ENCODE measurements around the gene CHRNA9. TPM values are rescaled to one million over a fixed set of nuclear protein-coding genes. Genes with fewer than 3 reads are reported as not detected.

CHRNA9 gene
- total and polyA plus RNA-seq, 2 experiments from 2014 or later, result 0.50 to 1.6 TPM

DNA sequence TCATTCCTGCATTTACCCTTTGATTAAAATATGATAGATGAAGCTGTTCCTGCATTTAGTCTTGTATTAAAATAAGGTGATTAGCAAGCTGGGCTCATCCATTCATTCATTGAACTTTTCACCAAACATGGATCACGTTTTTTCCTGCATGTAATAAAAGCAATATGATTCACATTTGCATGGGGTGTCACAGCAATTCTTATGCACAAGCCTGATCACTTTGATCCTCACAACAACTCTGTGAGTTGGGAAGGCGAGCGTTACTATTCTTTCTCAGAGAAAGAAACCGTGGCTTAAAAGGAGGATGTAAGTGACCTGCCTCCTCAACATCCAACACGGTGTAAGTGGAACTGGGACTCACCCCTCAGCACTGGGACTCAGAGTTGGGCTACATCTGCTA is 20.0 kb downstream of the CHRNA9 start:
- Histone ChIP-seq H4K20me1 (ENCODE audit: insufficient read depth, poor library complexity, severe bottlenecking) (no peaks in the 10 kb centered on the region), H3K9me2 (replicated peaks; ENCODE audit: insufficient read depth) (no peaks in the 10 kb centered on the region), H2AFZ (no peak overlapping the region), H3K79me2 (no peaks in the 10 kb centered on the region), H3K4me1 (ENCODE audit: insufficient read depth) (no peaks in the 10 kb centered on the region), H3K4me3 (no peak overlapping the region), H3K9me3 (ENCODE audit: low read depth) (no peaks in the 10 kb centered on the region), H3K27me3 (no peaks in the 10 kb centered on the region), H3K27ac (no peak overlapping the region), H3K36me3 (replicated peaks; ENCODE audit: insufficient read depth, low read depth) (no peaks in the 10 kb centered on the region), H3K4me2 (no peak overlapping the region)
- TF ChIP-seq EZH2phosphoT487 (IDR thresholded peaks at IDR 0.05; ENCODE audit: low read depth, severe bottlenecking, unreplicated experiment) (no peak), EZH2 (IDR thresholded peaks at IDR 0.05; ENCODE audit: borderline replicate concordance) (no peak)
- TF ChIP-seq, protein P1, sequence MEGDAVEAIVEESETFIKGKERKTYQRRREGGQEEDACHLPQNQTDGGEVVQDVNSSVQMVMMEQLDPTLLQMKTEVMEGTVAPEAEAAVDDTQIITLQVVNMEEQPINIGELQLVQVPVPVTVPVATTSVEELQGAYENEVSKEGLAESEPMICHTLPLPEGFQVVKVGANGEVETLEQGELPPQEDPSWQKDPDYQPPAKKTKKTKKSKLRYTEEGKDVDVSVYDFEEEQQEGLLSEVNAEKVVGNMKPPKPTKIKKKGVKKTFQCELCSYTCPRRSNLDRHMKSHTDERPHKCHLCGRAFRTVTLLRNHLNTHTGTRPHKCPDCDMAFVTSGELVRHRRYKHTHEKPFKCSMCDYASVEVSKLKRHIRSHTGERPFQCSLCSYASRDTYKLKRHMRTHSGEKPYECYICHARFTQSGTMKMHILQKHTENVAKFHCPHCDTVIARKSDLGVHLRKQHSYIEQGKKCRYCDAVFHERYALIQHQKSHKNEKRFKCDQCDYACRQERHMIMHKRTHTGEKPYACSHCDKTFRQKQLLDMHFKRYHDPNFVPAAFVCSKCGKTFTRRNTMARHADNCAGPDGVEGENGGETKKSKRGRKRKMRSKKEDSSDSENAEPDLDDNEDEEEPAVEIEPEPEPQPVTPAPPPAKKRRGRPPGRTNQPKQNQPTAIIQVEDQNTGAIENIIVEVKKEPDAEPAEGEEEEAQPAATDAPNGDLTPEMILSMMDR (IDR thresholded peaks at IDR 0.05; ENCODE audit: poor library complexity), result no peak
- no peak for DNase-seq (ENCODE audit: low spot score)
- WGBS (ENCODE audit: low lambda C conversion rate, missing lambda C conversion rate), result 87% methylated on average over 5 of the region's 5 CpGs

DNA sequence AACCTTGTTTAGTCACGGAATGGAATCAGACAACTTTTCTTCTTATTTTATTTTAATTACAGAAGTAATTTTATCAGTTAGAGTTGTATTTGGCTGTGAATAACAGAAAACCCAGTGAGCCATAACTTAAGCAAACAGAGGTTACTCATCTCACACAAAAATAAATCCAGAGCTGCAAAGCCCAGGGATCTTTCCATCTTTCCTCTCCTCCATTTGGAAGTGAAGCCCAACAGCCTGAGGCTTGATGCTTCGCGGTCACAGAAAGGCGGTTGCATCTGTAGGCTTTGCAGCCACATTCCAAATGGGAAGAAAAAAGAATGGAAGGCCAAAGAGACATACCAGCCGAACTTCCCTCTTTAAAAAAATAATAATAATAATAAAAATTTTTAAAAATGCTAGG is 22.6 kb downstream of the CHRNA9 start:
- H3K4me3 ChIP-seq, result no peak overlapping the region
- no peak for TF ChIP-seq EZH2phosphoT487 (IDR thresholded peaks at IDR 0.05; ENCODE audit: low read depth, severe bottlenecking, unreplicated experiment)
- TF ChIP-seq, protein P1 (IDR thresholded peaks at IDR 0.05; ENCODE audit: poor library complexity), result no peak
- no peak for TF ChIP-seq EZH2 (IDR thresholded peaks at IDR 0.05; ENCODE audit: borderline replicate concordance)
- no peaks in the 10 kb centered on the region for H3K79me2 ChIP-seq
- 84% methylated on average over 5 of the region's 5 CpGs for WGBS (ENCODE audit: low lambda C conversion rate, missing lambda C conversion rate)
- no peaks in the 10 kb centered on the region for H4K20me1 ChIP-seq (ENCODE audit: insufficient read depth, poor library complexity, severe bottlenecking)
- H3K4me2 ChIP-seq, result no peak overlapping the region
- no peaks in the 10 kb centered on the region for H3K27me3 ChIP-seq
- no peak overlapping the region for H3K27ac ChIP-seq
- no peak for DNase-seq (ENCODE audit: low spot score)
- no peaks in the 10 kb centered on the region for H3K9me2 ChIP-seq (replicated peaks; ENCODE audit: insufficient read depth)
- H3K36me3 ChIP-seq (replicated peaks; ENCODE audit: insufficient read depth, low read depth), result no peaks in the 10 kb centered on the region
- H3K4me1 ChIP-seq (ENCODE audit: insufficient read depth), result no peaks in the 10 kb centered on the region
- H2AFZ ChIP-seq, result no peak overlapping the region
- H3K9me3 ChIP-seq (ENCODE audit: low read depth), result no peaks in the 10 kb centered on the region

DNA sequence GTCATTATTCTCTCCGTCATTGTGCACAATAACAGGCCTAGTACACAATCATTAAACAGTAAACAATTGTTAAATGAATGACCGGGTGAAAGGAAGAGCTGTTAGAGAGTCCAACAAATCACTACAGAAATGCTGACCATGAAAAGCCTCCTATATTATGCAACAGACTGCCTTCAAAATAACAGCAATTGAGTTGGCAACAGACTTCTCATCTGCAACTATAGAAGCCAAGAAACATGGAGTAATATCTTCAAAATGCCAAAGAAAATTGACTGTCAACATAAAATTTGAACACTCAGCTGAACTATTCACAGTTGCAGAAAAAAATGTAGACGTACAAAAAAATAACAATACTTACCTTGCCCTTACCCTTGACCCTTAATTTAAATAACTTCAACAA is 26.2 kb downstream of the CHRNA9 start:
- H3K27ac ChIP-seq, result no peak overlapping the region
- H3K4me3 ChIP-seq, result no peak overlapping the region
- H3K4me1 ChIP-seq (ENCODE audit: insufficient read depth), result peaks cover 16% of the 10 kb centered on the region
- H2AFZ ChIP-seq, result no peak overlapping the region
- H4K20me1 ChIP-seq (ENCODE audit: insufficient read depth, poor library complexity, severe bottlenecking), result no peaks in the 10 kb centered on the region
- H3K9me2 ChIP-seq (replicated peaks; ENCODE audit: insufficient read depth), result no peaks in the 10 kb centered on the region
- no peak for DNase-seq (ENCODE audit: low spot score)
- H3K79me2 ChIP-seq, result no peaks in the 10 kb centered on the region
- H3K27me3 ChIP-seq, result no peaks in the 10 kb centered on the region
- TF ChIP-seq, protein P1 (IDR thresholded peaks at IDR 0.05; ENCODE audit: poor library complexity), result no peak
- TF ChIP-seq EZH2phosphoT487 (IDR thresholded peaks at IDR 0.05; ENCODE audit: low read depth, severe bottlenecking, unreplicated experiment) (no peak), EZH2 (IDR thresholded peaks at IDR 0.05; ENCODE audit: borderline replicate concordance) (no peak)
- no peak overlapping the region for H3K4me2 ChIP-seq
- no peaks in the 10 kb centered on the region for H3K9me3 ChIP-seq (ENCODE audit: low read depth)
- no peaks in the 10 kb centered on the region for H3K36me3 ChIP-seq (replicated peaks; ENCODE audit: insufficient read depth, low read depth)
- 98% methylated on average over 3 of the region's 3 CpGs for WGBS (ENCODE audit: low lambda C conversion rate, missing lambda C conversion rate)
